IgD-negative memory B cell (primary cell): ENCODE measurements around the gene FBXL7. TPM values are rescaled to one million over a fixed set of nuclear protein-coding genes. Genes with fewer than 3 reads are reported as not detected.
A peak's percentile ranks its signal among the peaks of the same experiment; 100 is the strongest.

Experiments
- H3K27ac Mint-ChIP-seq, 3 donors: one replicate each; pipeline ENCODE4 v1.8.0; 2020 to 2022; ENCODE audit warnings: mild to moderate bottlenecking in 3 of 3, mixed read lengths in 3 of 3, moderate library complexity in 1 of 3
- H3K27me3 Mint-ChIP-seq: one replicate; pipeline ENCODE4 v1.8.0; 2021; ENCODE audit warnings: mixed read lengths
- H3K36me3 Mint-ChIP-seq: one replicate; pipeline ENCODE4 v1.8.0; 2020; ENCODE audit warnings: mild to moderate bottlenecking, mixed read lengths
- H3K4me1 Mint-ChIP-seq, 3 donors: one replicate each; pipeline ENCODE4 v1.8.0; 2020 to 2022; ENCODE audit warnings: mixed read lengths in 3 of 3, mild to moderate bottlenecking in 1 of 3
- H3K4me3 Mint-ChIP-seq, 4 donors: one replicate each; pipeline ENCODE4 v1.8.0; 2020 to 2022; ENCODE audit warnings: mild to moderate bottlenecking in 4 of 4, mixed read lengths in 4 of 4, moderate library complexity in 3 of 4
- H3K9me3 Mint-ChIP-seq, 3 donors: one replicate each; pipeline ENCODE4 v1.8.0; 2020 to 2021; ENCODE audit warnings: mixed read lengths in 3 of 3, mild to moderate bottlenecking in 1 of 3
- polyA plus RNA-seq: library from polyadenylated mRNA; unstranded; fragments of 300-500 nt; fragmentation: Illumina TruSeq; gene quantifications from one replicate; pipeline ENCODE4 v1.2.3, GENCODE V29; 2021

FBXL7 gene
- polyA plus RNA-seq, 1 donor from 2014 or later = not detected

GRCh38 chr5:15615859-15616258, 115.9 kb downstream of the FBXL7 start:
- H3K4me1 Mint-ChIP-seq = no peaks in the 10 kb centered on the region
- peaks cover 0 to 9% (median 4%) of the 10 kb centered on the region in 3 donors for H3K9me3 Mint-ChIP-seq
- no peak overlapping the region for H3K27ac Mint-ChIP-seq
- H3K36me3 Mint-ChIP-seq = no peaks in the 10 kb centered on the region
- no peak overlapping the region for H3K4me3 Mint-ChIP-seq
- no peaks in the 10 kb centered on the region for H3K27me3 Mint-ChIP-seq

GRCh38 chr5:15618938-15619337, 119.0 kb downstream of the FBXL7 start:
- no peaks in the 10 kb centered on the region for H3K36me3 Mint-ChIP-seq
- H3K27me3 Mint-ChIP-seq = no peaks in the 10 kb centered on the region
- H3K9me3 Mint-ChIP-seq = peaks cover 0 to 9% (median 3%) of the 10 kb centered on the region in 3 donors
- H3K4me1 Mint-ChIP-seq = no peaks in the 10 kb centered on the region
- H3K4me3 Mint-ChIP-seq = no peak overlapping the region
- H3K27ac Mint-ChIP-seq = no peak overlapping the region

- H3K9me3 Mint-ChIP-seq = peaks cover 0 to 9% (median 5%) of the 10 kb centered on the region in 3 donors
- no peaks in the 10 kb centered on the region for H3K27me3 Mint-ChIP-seq
- H3K27ac Mint-ChIP-seq = no peak overlapping the region
- no peaks in the 10 kb centered on the region for H3K4me1 Mint-ChIP-seq
- H3K36me3 Mint-ChIP-seq = no peaks in the 10 kb centered on the region
- peak overlapping the region in 1 of 4 donors; percentile 17 for H3K4me3 Mint-ChIP-seq
These were observed 120.5 kb downstream of the FBXL7 start for GRCh38 chr5:15620501-15620900.

- Mint-ChIP-seq H3K9me3 (peaks cover 0 to 9% (median 8%) of the 10 kb centered on the region in 3 donors), H3K27ac (no peak overlapping the region), H3K4me1 (no peaks in the 10 kb centered on the region), H3K27me3 (no peaks in the 10 kb centered on the region), H3K36me3 (no peaks in the 10 kb centered on the region), H3K4me3 (no peak overlapping the region)
These were observed 121.1 kb downstream of the FBXL7 start for GRCh38 chr5:15621094-15621493.

- no peaks in the 10 kb centered on the region for H3K36me3 Mint-ChIP-seq
- no peaks in the 10 kb centered on the region for H3K27me3 Mint-ChIP-seq
- no peak overlapping the region for H3K4me3 Mint-ChIP-seq
- no peak overlapping the region for H3K27ac Mint-ChIP-seq
- peaks cover 0 to 8% (median 7%) of the 10 kb centered on the region in 3 donors for H3K9me3 Mint-ChIP-seq
- H3K4me1 Mint-ChIP-seq = no peaks in the 10 kb centered on the region
These were observed 123.8 kb downstream of the FBXL7 start for GRCh38 chr5:15623794-15624193.

GRCh38 chr5:15627109-15627508, 127.1 kb downstream of the FBXL7 start:
- H3K27me3 Mint-ChIP-seq = no peaks in the 10 kb centered on the region
- H3K4me1 Mint-ChIP-seq = no peaks in the 10 kb centered on the region
- H3K27ac Mint-ChIP-seq = no peak overlapping the region
- H3K36me3 Mint-ChIP-seq = no peaks in the 10 kb centered on the region
- no peak overlapping the region for H3K4me3 Mint-ChIP-seq
- peaks cover 0 to 7% (median 4%) of the 10 kb centered on the region in 3 donors for H3K9me3 Mint-ChIP-seq

GRCh38 chr5:15627647-15628046, 127.7 kb downstream of the FBXL7 start:
- Mint-ChIP-seq H3K4me1 (no peaks in the 10 kb centered on the region), H3K9me3 (peaks cover 0 to 6% (median 5%) of the 10 kb centered on the region in 3 donors), H3K27me3 (no peaks in the 10 kb centered on the region), H3K4me3 (no peak overlapping the region), H3K27ac (no peak overlapping the region), H3K36me3 (no peaks in the 10 kb centered on the region)

GRCh38 chr5:15630441-15630840, 130.5 kb downstream of the FBXL7 start:
- Mint-ChIP-seq H3K4me1 (no peaks in the 10 kb centered on the region), H3K27ac (no peak overlapping the region), H3K27me3 (no peaks in the 10 kb centered on the region), H3K36me3 (no peaks in the 10 kb centered on the region), H3K9me3 (peaks cover 0 to 8% (median 5%) of the 10 kb centered on the region in 3 donors), H3K4me3 (no peak overlapping the region)

GRCh38 chr5:15634591-15635288, 134.8 kb downstream of the FBXL7 start:
- H3K36me3 Mint-ChIP-seq = no peaks in the 10 kb centered on the region
- H3K27me3 Mint-ChIP-seq = no peaks in the 10 kb centered on the region
- H3K4me3 Mint-ChIP-seq = no peak overlapping the region
- H3K9me3 Mint-ChIP-seq = peaks cover 1 to 5% (median 4%) of the 10 kb centered on the region in 3 donors
- H3K27ac Mint-ChIP-seq = peak overlapping the region in 1 of 3 donors; percentile 39
- H3K4me1 Mint-ChIP-seq = no peaks in the 10 kb centered on the region

GRCh38 chr5:15635289-15635616, 135.3 kb downstream of the FBXL7 start:
- no peak overlapping the region for H3K27ac Mint-ChIP-seq
- no peaks in the 10 kb centered on the region for H3K27me3 Mint-ChIP-seq
- H3K36me3 Mint-ChIP-seq = no peaks in the 10 kb centered on the region
- peaks cover 1 to 5% (median 4%) of the 10 kb centered on the region in 3 donors for H3K9me3 Mint-ChIP-seq
- H3K4me1 Mint-ChIP-seq = no peaks in the 10 kb centered on the region
- no peak overlapping the region for H3K4me3 Mint-ChIP-seq

- H3K9me3 Mint-ChIP-seq = peaks cover 1 to 8% (median 3%) of the 10 kb centered on the region in 3 donors
These were observed 137.4 kb downstream of the FBXL7 start for GRCh38 chr5:15637345-15637744.

GRCh38 chr5:15637886-15638285, 137.9 kb downstream of the FBXL7 start:
- Mint-ChIP-seq H3K36me3 (no peaks in the 10 kb centered on the region), H3K9me3 (peaks cover 1 to 5% (median 3%) of the 10 kb centered on the region in 3 donors), H3K4me1 (no peaks in the 10 kb centered on the region), H3K27ac (no peak overlapping the region), H3K4me3 (no peak overlapping the region), H3K27me3 (no peaks in the 10 kb centered on the region)

More at GRCh38 chr5:15637345-15637744, 137.4 kb downstream of the FBXL7 start:
- Mint-ChIP-seq H3K4me1 (no peaks in the 10 kb centered on the region), H3K27me3 (no peaks in the 10 kb centered on the region), H3K4me3 (no peak overlapping the region), H3K36me3 (no peaks in the 10 kb centered on the region), H3K27ac (no peak overlapping the region)

- Mint-ChIP-seq H3K4me1 (no peaks in the 10 kb centered on the region), H3K27ac (no peak overlapping the region), H3K27me3 (no peaks in the 10 kb centered on the region), H3K36me3 (no peaks in the 10 kb centered on the region), H3K4me3 (no peak overlapping the region), H3K9me3 (peaks cover 1 to 3% (median 3%) of the 10 kb centered on the region in 3 donors)
These were observed 138.3 kb downstream of the FBXL7 start for GRCh38 chr5:15638296-15638695.

- no peaks in the 10 kb centered on the region for H3K27me3 Mint-ChIP-seq
- H3K9me3 Mint-ChIP-seq = peaks cover 1 to 3% (median 2%) of the 10 kb centered on the region in 3 donors
- H3K36me3 Mint-ChIP-seq = no peaks in the 10 kb centered on the region
- H3K27ac Mint-ChIP-seq = no peak overlapping the region
- no peak overlapping the region for H3K4me3 Mint-ChIP-seq
- H3K4me1 Mint-ChIP-seq = no peaks in the 10 kb centered on the region
These were observed 139.3 kb downstream of the FBXL7 start for GRCh38 chr5:15639288-15639687.

GRCh38 chr5:15640116-15640515, 140.1 kb downstream of the FBXL7 start:
- Mint-ChIP-seq H3K4me3 (no peak overlapping the region), H3K27me3 (no peaks in the 10 kb centered on the region), H3K36me3 (no peaks in the 10 kb centered on the region), H3K9me3 (peaks cover 2 to 4% (median 3%) of the 10 kb centered on the region in 3 donors), H3K27ac (no peak overlapping the region), H3K4me1 (no peaks in the 10 kb centered on the region)

GRCh38 chr5:15643731-15644130, 143.8 kb downstream of the FBXL7 start:
- Mint-ChIP-seq H3K27ac (no peak overlapping the region), H3K36me3 (no peaks in the 10 kb centered on the region)

More at GRCh38 chr5:15643731-15644130, 143.8 kb downstream of the FBXL7 start:
- Mint-ChIP-seq H3K4me3 (no peak overlapping the region), H3K9me3 (peaks cover 3 to 6% (median 3%) of the 10 kb centered on the region in 3 donors), H3K4me1 (peaks cover 0 to under 1% (median 0%) of the 10 kb centered on the region in 3 donors), H3K27me3 (no peaks in the 10 kb centered on the region)
